ENCODE data around the gene CCDC149.

The CCDC149 gene

DNA sequence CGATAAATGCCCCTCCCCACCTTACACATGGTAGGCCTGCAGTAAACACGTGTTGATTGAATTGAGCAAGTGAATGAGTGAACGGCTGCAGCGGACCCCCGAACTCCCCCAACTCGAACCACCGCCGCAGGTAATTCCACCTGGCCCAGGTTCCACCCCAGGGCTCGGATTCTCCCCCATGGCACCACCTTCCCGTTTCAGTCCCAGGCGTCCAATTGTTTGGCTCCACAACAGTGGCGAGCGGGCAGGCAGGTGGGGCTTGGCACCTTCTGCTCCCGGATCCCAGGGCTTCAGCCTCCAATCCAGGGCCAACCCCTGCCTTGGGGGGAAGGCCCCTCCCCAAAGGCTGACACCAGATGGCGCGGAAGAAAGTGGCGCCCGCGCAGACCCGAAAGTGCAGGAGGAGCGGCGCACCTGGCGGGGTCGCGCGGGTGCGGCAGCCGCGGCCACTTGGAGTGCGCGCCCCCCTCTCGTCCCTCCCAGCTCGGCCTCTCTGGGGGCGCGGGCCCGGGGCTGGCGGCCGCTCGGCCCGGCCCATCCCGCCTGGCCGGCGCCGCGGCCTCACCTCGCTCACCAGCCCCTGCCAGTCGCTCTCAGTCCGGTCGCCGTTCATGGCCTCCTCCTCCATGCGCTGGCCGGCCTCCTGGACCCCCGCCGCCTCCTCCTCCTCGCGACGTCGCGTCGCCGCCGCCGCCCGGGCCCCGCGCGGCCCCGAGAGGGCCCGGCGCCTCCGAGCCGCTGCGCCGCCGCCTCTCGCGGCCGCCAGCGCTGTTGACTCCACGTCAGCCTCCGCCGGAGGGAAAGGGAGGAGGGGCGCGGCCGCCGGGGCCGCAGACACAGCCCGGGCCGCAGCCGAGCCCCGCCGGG, at the start of gene CCDC149:
CCDC149 (minus strand) TSS at position 791 of the 867 bp plus-strand sequence; CDS start at position 613, 178 bp downstream.
- DNase-seq = no peak

DNA sequence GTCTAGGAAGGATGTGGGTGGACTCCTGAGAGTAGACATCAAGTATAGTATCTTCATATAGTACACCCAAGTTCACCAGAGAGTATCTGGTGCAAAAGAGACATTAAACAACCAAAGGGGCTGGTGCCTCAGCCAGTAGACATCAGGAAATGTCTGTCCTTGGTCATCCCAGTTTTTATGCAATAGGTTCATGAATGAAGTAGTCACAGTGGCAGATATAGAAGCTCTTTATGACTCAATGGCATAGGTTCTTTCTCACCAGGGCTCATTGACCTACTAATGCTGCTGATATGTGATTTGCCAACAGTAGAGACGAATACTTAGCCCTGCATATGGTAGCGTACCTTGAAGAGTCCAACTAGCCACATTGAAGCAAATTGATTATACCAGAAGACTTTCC, 45.0 kb upstream of the CCDC149 start:
- DNase-seq = no peak

DNA sequence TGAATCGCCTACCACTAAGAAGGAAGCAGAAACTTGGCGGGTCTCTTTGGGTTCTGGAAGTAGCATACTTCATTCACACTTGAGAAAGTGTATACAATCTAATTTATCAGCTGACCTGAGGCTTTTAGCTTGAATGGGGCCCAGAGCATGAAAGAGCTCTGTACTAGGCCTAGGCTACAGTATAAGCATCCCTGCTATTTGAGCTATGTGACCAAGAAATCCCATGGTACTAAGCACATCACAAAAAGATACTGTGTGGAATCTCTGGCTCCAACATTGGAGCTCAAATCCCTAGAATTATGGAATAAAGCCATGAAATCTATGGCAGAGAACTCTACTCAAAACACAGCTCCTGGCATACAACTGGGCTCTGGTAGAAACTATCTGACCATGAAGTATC, 43.9 kb upstream of the CCDC149 start:
- no peak for DNase-seq

DNA sequence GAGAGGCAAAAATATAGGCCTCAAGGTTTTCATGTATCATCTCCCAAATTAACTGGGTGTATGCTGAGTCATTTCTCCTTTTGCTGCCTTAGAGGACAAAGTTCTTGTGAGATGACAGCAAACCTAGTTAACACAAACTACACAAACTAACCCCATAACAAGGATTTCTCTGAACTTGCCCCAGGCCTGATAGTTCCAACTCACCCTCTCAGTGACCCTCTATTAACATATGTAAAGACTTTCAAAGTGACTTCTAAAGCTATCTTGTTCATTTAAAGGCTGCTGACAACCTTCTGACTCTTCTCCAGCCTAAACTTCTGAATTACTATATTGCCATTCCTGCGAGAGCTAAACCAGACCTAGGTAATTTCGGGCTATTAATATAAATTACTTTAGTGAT, 43.2 kb upstream of the CCDC149 start:
- no peak for DNase-seq

DNA sequence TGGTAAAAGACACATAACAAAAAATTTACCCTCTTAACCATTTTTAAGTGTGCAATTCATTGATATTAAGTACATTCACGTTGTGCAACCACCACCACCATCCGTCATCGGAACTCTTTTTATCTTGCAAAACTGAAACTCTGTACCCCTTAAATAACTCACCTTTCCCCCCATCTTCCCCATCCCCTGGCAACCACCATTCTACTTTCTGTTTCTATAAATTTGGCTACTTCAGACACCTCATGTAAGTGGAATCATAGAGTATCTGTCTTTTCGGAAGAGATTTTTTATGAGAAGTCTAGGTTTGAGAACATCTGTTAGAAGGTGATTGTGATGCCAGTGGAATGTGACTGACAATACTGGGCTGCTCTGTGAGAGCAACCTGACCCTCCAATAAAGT, 39.8 kb upstream of the CCDC149 start:
- no peak for DNase-seq

DNA sequence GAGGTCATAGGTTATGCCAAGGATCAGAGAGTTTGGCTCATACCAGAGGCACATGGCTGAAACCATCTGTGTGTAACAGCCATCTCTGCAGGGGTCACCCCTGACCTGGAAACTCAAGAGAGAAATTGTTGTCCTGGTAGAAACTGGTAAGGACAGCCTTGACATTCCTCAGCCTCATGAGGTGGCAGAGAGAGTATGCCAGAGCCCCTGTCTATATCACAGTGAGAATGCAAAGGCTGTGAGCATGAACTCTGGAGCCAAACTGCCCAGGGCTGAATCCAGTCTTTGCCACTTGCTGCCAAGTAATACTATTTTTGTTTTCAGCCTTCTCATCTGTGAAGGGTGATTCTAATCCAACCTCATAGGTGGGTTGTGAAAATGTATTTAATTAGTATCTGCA, 37.1 kb upstream of the CCDC149 start:
- DNase-seq = no peak

DNA sequence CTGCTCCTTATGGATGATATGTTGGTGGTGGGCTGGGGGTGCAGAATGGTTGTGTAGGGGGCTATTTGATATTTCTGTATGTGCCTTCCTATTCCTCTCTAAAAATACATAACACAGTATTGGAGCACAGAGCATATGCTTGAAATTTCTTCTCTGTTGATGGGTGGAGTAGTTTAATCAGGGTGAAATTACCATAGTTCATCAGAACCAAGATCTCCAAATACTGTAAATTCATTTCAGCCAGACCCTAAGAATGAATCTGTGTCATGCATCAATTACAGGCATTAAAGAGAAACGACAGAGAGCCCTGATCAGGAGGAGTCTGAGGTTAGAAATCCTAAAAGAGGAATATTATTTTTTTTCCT, 25.1 kb upstream of the CCDC149 start:
- no peak for DNase-seq

DNA sequence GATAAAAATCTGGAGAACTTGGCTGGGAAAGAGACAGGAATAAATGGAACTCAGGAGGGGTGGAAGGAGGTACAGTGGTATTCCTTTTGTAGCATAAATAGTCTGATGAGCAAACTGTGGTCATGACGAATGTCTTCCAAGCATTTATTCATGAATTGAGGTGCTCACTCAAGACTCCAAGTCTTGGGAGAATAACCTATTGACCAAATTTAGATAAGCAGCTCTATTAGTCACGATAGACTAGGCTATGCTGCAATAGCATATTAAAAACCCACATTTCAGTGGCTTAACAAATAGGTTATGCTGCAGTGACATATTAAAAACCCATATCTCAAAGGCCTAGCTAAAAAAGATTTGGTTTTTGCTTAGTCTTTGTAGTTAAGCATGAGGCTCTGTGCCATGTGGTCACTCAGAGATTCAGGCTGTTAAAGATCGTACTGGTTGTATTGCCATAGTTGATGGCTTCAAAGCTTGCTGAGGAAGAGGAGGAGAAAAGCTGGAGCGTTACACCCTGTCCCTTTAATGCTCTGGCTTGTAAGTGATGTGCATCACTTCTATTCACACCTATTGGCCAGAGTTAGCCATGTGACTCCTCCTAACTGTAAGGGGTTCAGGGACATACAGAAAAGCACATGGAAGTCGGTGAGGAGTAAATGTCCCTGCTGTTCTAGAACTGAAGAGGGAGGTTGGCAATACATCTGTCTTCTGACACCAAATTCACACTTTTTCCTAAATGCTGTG, 24.5 kb upstream of the CCDC149 start:
- DNase-seq = no peak

DNA sequence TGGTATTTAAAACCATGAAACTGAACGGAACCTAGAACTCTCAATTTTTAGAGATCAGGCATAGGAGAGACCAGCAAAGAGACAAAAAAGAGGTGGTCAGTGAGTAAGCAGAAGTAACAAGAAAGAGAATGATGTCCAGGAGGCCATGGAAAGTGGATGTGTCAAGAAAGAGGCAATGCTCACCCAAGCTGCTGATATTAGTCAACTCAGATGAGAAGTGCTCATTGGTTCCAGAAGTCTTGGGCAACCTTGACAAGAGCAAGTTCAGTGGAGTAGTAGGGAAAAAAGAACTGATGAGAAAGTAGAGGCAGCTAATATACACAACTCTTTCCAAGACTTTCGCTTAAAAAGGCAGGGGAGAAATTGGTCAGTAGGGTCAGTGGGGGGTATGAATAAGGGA, 23.0 kb upstream of the CCDC149 start:
- DNase-seq = no peak

DNA sequence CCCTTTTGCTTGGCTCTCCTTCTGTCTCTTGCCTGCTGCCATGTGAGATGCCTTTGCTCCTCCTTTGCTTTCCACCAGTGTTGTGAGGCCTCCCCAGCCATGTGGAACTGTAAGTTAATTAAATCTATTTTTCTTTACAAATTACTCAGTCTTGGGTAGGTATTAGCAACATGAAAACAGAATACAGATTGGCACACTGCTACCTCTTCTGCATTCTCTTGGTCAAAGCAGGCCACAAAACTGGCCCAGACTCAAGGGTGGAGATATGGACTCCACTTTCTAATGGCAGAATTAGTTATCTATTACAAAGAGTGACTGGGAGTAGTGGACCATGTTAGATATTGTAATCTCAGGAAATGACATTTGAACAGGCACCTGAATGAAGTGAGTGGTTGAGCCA, 21.5 kb upstream of the CCDC149 start:
- no peak for DNase-seq

DNA sequence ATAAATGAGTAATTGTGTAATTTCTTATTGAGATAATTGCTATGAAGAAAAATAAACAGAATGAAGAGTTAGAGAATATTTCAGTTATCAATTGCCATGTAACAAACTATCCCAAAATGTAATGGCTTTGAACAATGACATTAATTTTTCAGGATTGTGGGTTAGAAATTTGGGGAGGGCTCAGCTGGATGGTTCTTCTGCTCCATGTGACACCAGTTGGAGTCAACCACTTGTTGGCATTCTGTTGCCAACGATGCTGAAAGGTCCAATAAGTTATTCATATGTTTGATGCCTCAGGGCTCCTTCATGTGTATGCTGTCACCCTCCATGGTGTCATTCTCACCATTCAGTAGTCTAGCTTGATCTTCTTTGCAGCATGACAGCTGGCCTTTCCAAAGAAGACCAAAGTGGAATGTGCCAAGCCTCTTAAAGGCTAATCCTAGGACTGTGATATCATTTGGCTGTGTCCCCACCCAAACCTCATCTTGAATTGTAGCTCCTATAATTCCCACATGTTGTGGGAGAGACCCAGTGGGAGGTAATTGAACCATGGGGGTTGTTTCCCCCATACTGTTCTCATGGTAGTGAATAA, 20.9 kb upstream of the CCDC149 start:
- DNase-seq = no peak

DNA sequence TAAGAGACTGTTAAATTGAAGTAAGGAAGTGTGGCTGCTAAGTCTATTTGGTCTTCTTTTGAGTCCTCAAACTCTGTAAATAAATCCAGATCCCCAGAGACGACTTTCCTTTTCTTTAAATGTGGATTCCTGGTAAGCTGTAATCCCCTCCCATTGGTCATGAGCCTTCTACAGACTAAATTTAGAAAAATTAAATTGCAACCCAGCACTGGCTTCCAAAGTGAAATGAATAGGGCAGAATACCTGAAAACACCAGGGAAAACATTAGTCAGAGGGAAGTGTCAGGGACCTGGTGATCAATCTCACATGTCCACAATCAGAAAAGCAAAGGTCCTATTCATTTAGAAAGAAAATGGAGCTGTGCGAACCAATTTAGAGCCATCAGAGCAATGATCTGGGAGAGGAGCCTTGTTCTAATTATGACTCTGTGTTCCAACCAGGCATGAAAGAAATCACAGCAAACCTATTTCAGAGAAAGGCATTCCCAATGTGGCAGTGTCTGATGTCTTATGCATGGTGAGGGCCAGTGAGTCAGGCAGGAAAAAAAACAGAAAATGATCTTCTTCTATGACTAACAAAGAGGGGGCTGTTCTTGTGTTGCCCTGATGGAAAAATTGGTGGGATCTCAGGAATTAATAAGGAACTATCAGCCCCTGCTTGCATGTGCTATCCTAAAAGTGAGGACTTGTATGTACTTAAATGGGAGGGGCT, 19.8 kb upstream of the CCDC149 start:
- no peak for DNase-seq

DNA sequence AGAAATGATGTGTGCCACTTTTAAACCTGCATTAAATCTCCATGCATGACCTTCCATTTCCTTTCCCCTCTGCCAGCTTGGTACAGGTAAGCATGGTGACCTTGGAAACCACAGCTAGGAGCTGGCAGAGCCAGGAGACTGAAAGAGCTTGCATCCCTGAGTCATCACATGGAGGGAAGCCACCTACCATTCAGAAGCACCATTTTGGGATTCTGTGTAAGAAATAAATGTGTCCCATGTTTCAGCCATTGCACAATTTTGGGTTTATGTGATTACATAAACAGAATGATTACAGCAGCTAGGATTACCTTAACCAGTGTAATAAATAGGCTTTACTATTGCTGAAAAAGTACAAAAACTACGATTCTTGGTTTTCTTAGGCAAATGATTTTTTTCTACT, 17.3 kb upstream of the CCDC149 start:
- DNase-seq = no peak

DNA sequence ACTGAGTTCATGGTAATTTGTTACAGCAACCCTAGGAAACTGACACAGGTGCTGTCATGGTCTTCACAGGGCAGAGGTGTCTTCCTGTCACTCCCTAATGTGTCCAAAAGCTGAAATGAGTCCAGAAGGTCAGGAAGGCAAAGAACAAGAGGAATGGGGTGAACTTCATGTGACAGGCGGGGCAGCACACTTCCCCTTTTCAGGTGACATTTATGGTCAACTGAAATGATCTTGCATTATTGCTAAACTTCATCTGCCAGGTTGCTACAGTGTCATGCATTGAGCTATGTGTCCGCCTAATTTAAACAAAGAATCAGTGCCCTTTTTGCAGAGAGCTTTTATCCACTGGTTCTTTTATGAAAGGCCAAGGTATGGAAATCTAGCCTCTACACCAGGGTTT, 15.9 kb upstream of the CCDC149 start:
- DNase-seq = no peak

DNA sequence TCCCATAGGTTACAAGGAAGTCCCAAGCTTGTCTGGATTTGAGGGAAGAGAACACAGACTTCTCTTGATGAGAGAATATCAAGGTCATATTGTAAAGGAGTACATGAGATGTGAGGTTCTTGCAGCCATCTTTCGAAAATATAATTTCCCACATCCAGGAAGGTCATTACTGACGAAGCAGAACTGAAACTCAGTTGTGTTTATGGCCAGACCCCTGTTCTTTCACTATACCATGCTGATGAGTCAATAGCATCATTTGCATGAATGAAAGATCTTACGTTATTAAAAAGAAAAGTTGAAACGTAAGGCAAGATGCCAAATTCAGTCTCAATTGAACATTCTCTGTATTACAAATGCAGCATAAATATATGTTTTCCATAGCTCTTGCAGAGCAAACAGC, 14.2 kb upstream of the CCDC149 start:
- no peak for DNase-seq

DNA sequence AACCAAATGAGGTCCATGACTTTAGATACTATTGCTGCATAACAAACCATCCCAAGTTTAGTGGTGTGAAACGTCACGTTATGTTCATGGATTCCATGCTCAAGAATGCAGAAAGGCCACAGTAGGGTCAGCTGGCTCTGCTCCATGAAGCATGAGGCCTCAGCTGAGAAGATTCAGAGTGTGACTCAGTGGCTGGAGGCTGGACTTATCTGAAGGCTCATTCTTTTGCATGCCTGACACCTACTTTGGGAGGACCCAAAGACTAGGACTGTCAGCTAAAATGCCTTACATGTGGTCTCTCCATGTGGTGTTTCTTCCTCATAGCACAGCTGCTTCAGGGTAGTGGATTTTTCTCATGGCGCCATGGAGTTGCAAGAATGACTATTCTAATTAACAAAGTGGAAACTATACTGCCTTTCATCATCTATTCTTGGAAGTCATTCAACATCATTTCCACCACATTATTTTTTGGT, 11.5 kb upstream of the CCDC149 start:
- no peak for DNase-seq

DNA sequence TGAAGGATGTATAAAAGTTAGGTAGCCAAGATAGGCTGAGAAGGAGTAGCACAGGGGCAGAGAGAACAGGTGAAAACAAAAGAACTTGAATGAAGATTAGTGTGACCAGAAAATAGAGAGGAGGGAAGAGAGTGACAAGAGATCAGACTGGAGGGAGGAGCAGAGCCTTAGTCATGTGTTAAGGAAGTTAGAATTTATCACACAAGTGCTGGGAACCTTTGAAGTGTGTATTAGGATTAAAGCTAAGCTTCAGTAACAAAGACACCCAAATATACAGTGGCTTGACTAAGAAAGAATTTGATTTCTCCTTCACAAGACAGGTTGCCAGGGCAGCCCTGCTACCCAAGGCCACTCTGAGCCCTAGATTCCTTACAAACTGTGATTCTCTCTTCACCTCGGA, 10.7 kb upstream of the CCDC149 start:
- DNase-seq = no peak

DNA sequence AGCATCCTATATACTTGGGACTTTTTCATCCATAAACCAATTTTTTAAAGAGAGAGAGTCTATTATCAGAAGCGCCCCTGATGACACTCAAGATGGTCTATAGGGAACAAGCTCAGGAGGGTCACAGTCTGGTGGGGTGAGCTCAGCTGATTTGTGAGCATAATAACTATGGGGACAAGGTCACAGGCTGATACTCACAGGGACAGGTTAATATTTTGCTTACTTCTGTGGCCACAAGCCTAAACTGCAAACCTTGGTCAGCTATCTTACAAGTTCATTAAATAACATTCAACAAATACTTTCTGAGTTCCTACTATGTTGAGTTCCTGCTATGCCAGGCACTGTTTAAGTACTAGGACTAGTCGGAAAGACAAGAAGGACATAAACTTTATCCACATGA, 10.2 kb upstream of the CCDC149 start:
- DNase-seq = no peak

DNA sequence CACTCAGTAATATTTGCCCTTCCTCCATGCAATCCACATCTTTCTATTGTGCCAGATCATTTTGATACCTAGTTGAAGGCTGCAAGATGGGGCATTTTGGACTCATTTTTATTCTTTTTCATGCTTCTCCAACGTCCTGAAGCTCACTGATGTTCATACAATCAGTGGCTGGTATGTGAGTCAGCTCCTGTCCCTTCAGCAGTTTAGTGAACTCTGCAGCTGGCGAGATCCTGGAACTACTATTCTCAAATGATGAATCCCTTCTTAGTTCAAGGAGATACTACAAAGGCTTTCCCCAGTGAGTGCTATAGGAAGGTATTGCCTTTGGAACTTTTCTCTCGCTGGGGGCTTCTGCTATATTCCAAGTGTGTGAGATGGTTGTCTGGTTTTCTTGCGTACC, 9.6 kb upstream of the CCDC149 start:
- DNase-seq = no peak

DNA sequence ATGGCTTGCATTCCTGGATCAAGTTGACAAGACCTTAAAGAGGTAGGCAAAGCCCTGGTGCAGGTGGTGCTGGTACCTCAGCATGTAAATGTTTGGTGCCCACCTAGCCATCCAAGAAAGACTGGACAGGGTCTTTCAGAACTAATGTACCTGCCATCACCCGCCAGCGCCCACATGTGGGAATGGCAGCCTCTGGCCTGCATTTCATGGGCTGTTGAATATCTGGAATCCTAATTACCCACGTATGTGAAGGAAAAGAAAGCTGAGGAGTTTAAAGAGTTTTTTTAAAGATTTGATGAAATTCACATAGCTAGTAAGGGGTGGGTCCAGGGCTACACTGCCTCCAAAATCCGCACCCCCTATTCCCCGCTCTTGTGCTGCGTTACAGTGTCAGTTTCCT, 8.6 kb upstream of the CCDC149 start:
- no peak for DNase-seq

DNA sequence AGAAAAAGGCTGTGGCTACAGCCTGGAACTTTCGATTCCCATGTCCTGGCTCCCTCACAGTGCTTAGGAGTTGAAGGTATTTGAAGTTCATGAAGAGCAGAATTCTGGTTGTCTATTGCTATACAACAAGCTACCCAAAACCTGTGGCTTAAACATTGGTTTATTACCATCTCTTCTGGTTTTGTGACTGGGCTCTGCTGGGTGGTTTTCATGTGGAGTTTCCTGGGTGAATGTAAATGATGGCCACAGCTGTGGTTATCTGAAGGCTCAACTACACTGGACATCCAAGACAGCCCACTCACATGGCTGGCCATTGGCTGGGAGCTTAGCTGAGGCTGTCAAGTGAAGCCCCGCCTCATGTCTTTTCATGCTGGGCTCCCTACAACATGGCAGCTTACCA, 7.2 kb upstream of the CCDC149 start:
- no peak for DNase-seq

DNA sequence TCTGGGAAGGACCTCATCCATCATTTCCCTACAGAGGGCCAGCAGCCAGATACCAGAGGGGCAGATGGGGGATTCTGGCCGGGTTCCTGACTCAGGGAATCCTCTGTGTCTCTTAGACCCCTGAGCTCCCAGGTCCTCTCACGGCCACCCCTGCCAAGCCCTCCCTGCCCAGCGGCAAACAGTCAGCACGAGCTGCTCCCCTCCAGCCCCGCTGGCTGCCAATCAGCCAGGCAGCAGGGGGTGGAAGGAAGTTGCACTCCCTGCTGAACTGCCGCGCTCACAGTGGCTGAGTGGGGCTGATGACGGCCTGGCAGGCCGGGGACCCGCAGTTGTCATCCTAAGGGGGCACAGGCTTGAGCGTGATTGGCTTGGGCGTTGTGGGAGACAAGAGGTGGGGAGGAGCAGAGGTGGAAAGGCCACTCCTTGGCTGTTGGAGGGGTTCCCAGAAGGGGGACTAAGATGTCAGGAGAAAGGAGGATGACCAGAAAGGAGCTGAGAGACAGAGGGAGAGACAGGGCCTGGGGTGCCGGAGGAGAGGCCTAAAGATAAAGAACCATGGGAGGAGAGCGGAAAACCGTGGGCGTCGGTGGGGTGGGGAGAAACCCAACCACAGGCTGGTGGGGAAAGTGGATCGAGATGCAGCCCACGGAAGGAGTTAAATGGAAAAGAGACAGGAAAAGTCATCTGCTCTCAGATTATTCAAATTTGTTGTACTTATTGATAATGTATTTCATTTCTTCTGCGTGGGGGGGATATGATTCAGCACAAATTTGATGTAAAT, 4.4 kb upstream of the CCDC149 start:
- DNase-seq = no peak

All from CD4-positive, alpha-beta T cell treated with Interferon gamma for 1 hour (primary cell).